ENCODE data around the gene LTBP1. TPM values are rescaled to one million over a fixed set of nuclear protein-coding genes. Genes with fewer than 3 reads are reported as not detected.

LTBP1 gene, protein sequence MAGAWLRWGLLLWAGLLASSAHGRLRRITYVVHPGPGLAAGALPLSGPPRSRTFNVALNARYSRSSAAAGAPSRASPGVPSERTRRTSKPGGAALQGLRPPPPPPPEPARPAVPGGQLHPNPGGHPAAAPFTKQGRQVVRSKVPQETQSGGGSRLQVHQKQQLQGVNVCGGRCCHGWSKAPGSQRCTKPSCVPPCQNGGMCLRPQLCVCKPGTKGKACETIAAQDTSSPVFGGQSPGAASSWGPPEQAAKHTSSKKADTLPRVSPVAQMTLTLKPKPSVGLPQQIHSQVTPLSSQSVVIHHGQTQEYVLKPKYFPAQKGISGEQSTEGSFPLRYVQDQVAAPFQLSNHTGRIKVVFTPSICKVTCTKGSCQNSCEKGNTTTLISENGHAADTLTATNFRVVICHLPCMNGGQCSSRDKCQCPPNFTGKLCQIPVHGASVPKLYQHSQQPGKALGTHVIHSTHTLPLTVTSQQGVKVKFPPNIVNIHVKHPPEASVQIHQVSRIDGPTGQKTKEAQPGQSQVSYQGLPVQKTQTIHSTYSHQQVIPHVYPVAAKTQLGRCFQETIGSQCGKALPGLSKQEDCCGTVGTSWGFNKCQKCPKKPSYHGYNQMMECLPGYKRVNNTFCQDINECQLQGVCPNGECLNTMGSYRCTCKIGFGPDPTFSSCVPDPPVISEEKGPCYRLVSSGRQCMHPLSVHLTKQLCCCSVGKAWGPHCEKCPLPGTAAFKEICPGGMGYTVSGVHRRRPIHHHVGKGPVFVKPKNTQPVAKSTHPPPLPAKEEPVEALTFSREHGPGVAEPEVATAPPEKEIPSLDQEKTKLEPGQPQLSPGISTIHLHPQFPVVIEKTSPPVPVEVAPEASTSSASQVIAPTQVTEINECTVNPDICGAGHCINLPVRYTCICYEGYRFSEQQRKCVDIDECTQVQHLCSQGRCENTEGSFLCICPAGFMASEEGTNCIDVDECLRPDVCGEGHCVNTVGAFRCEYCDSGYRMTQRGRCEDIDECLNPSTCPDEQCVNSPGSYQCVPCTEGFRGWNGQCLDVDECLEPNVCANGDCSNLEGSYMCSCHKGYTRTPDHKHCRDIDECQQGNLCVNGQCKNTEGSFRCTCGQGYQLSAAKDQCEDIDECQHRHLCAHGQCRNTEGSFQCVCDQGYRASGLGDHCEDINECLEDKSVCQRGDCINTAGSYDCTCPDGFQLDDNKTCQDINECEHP (N-terminal part only)
- polyA plus RNA-seq (2012; ENCODE audit: missing spikeins) = 0.34 TPM

DNA sequence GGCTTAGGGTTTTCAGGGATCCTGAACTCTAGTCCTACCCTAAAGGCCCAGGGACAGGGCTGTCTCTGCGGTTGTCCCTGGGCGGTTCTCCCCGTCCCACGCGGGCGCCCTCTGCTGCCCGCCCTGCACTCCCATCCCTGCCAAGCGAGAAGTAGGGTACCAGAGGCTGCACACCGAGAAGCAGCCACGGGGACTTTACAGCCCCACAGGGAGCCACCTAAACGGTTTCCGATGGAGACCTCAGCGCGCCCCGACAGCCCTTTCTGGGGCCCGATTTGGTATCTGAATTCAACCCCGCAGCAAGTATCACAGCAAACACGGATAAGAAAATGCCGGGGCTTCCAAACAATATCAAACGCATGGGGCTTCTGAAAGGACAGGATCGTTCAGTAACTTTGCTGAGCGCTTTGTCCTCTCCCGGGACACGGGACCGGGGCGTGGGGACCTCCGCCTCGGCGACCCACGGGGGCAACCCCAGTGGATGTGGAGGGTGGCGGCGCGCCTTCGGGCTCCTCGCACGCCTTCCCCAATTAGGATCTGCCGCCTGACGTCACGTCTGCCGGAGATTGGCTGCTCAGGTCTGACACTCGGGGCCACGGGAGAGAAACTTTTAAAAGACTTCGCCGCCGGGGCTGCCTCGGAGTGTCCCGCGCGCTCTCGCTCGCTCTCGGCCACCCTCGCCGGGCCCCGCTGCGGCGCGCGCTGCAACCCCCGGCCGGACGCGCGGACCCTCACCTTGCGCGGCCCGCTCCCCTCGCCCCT lies at the start of gene LTBP1:
Gene LTBP1, plus strand, starts transcription at position 640 of the 762 bp plus-strand sequence. CDS start 372 bp downstream, outside the sequence.
- no peak for TF ChIP-seq POLR2A (IDR thresholded peaks at IDR 0.05; ENCODE audit: low read depth, low read length)
- TF ChIP-seq TAF1 (IDR thresholded peaks at IDR 0.05; ENCODE audit: borderline replicate concordance, low read depth, low read length) = no peak
- TF ChIP-seq POLR2AphosphoS5 (IDR thresholded peaks at IDR 0.05; ENCODE audit: low read depth, low read length) = no peak
- peak; percentile 60 for DNase-seq (ENCODE audit: insufficient read length)
- FAIRE-seq = peak; percentile 14

DNA sequence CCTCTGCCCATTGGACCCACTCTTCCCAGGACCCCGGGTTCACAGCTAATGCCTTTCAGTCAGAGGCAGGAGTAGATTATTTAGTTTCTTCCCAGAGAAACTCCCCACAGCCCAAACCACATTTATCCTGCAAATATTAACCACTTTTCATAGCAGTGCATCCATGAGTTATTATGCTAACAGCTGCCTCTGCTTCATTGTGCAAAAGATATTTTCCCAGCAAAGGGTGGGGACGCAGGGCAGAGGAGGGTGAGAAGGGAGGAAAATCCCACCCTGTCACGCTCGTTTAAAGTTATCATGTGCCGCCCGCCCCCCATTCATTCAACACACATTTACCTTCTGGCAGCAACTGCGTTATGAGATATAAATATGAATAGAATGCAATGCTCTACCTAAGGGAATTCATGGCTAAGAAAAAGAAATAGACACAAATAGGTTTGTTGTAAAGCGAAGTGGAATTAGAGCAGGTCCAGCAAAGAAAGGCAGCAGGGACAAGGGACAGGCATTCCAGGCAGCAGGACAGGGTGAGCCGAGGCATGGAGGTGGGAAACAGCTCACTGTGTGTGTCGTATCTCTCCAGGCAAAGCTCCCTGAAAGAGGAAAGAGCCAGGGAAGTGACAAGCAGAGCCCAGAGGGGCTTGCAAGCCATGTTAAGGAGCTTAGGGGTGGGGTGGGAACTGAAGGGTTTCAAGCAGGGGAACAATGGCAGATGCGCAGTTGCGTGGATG lies 46.3 kb upstream of the LTBP1 start:
- TF ChIP-seq POLR2A (IDR thresholded peaks at IDR 0.05; ENCODE audit: low read depth, low read length) = no peak
- TF ChIP-seq POLR2AphosphoS5 (IDR thresholded peaks at IDR 0.05; ENCODE audit: low read depth, low read length) = no peak
- TF ChIP-seq TAF1 (IDR thresholded peaks at IDR 0.05; ENCODE audit: borderline replicate concordance, low read depth, low read length) = no peak
- FAIRE-seq = no peak

DNA sequence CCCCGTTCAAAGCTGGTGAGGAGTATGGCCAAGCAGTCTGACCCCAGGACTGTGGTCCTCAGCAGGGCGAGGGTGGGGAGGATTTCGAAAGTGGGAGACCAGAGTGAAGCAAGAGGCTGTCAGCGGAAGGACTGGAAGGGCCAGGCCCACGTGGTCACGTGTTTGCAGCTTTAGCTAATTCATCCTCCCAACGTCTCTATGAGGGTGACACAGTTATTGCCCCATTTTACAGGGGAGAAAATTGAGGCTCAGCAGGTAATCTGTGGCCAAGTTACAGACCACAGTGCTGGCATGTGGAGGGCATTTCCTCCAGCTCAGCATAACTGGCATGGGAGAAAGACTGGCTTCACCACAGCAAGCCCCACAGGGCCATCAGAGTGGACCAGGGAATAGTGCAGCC lies 45.4 kb upstream of the LTBP1 start:
- TF ChIP-seq POLR2A (IDR thresholded peaks at IDR 0.05; ENCODE audit: low read depth, low read length) (no peak), TAF1 (IDR thresholded peaks at IDR 0.05; ENCODE audit: borderline replicate concordance, low read depth, low read length) (no peak), POLR2AphosphoS5 (IDR thresholded peaks at IDR 0.05; ENCODE audit: low read depth, low read length) (no peak)
- no peak for DNase-seq (ENCODE audit: insufficient read length)
- no peak for FAIRE-seq

More for the DNA sequence above, 46.3 kb upstream of the LTBP1 start:
- no peak for DNase-seq (ENCODE audit: insufficient read length)

DNA sequence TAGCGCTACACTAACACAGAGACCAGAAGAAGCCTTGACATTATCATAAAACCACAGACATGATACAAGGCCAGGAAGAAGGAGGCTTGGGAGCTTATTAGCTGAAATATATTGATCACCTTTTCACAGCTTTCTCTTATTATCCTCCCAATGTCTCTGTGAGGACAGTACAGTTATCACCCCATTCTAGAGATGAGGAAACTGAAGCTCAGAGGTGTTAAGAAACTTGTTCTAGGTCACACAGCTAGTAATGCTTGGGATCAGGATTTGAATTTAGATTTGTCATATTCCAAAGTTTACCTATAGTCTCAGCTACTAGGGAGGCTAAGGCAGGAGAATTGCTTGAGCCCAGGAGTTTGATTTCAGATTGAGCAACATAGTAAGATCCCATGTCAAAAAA lies 44.6 kb upstream of the LTBP1 start:
- TF ChIP-seq POLR2AphosphoS5 (IDR thresholded peaks at IDR 0.05; ENCODE audit: low read depth, low read length) = no peak
- no peak for TF ChIP-seq POLR2A (IDR thresholded peaks at IDR 0.05; ENCODE audit: low read depth, low read length)
- TF ChIP-seq TAF1 (IDR thresholded peaks at IDR 0.05; ENCODE audit: borderline replicate concordance, low read depth, low read length) = no peak
- no peak for DNase-seq (ENCODE audit: insufficient read length)
- no peak for FAIRE-seq

DNA sequence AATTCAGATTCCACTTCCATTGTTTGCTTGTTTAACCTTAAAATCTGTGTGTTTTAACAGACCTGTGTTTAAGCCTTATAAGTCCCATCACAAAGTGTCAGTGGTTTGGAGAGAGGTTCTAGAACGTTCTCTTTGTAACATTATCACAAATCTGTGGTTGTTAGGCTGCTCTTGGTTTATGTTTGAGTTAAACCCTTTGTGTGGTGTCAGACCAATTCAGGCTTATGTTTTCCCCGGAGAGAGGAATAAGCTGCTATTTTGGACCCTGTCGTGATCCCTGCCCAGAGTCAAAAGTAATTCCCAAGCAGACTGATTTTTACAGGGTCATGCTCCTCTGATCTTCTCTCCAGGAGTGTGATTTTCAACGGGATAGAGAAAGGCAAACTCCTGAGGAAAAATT lies 43.8 kb upstream of the LTBP1 start:
- TF ChIP-seq TAF1 (IDR thresholded peaks at IDR 0.05; ENCODE audit: borderline replicate concordance, low read depth, low read length) = no peak
- TF ChIP-seq POLR2A (IDR thresholded peaks at IDR 0.05; ENCODE audit: low read depth, low read length) = no peak
- TF ChIP-seq POLR2AphosphoS5 (IDR thresholded peaks at IDR 0.05; ENCODE audit: low read depth, low read length) = no peak
- FAIRE-seq (no peak), DNase-seq (ENCODE audit: insufficient read length) (no peak)

DNA sequence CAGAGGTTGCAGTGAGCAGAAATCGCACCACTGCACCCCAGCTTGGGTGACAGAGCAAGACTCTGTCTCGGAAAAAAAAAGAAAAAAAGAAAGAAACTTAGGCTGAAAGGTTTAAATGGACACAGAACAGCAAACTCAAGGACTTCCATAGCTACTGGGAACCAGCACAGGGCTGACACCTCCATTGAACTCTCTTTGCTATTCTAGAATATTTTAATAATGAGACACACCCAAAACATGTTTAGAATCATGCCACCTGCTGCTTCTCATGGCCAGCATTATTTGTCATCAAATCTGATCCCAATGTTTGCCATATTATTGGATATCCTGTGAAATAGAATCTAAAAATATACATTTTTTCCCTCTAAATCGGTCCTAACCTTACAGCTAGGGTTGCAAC lies 42.7 kb upstream of the LTBP1 start:
- FAIRE-seq = no peak
- no peak for TF ChIP-seq TAF1 (IDR thresholded peaks at IDR 0.05; ENCODE audit: borderline replicate concordance, low read depth, low read length)
- TF ChIP-seq POLR2A (IDR thresholded peaks at IDR 0.05; ENCODE audit: low read depth, low read length) = no peak
- no peak for TF ChIP-seq POLR2AphosphoS5 (IDR thresholded peaks at IDR 0.05; ENCODE audit: low read depth, low read length)
- DNase-seq (ENCODE audit: insufficient read length) = no peak

DNA sequence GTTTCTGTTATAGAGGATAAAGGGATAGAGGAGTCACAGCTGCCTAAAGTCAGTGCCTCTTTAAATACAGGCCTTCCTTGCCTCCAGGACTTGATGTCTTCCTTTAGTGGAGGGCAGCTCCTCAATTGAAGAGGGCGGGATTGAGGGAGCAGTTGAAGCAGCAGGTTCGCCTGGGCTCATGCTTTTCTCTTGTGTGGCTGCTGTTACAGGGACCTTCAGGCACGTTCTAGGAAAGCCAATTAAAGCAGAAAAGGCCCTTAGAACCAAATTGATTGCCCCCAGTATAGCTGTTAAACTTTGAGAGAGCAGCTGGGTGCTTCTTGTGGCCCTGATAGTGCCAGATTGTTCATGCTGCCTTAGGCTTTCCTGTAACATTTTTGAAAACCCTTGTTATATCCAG lies 42.0 kb upstream of the LTBP1 start:
- TF ChIP-seq POLR2AphosphoS5 (IDR thresholded peaks at IDR 0.05; ENCODE audit: low read depth, low read length) (no peak), POLR2A (IDR thresholded peaks at IDR 0.05; ENCODE audit: low read depth, low read length) (no peak), TAF1 (IDR thresholded peaks at IDR 0.05; ENCODE audit: borderline replicate concordance, low read depth, low read length) (no peak)
- DNase-seq (ENCODE audit: insufficient read length) (no peak), FAIRE-seq (no peak)

DNA sequence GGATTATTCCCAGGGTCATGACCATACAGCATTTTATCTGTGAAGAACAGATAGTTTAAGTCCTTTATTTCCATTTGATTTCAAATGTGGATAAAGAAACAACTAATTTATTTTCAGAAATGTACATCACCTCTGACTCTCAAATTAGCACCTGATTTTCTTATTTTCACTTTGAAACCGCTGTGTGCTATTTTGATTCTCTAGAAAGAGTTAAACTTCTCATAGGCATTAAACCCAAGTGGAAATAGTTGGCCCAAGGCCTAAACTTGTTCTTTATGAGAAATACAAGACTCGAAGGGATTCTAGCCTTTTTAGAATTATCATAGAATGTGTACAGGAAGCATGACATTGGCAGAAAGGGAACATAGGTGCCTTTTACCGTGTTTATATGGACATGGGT lies 41.5 kb upstream of the LTBP1 start:
- TF ChIP-seq TAF1 (IDR thresholded peaks at IDR 0.05; ENCODE audit: borderline replicate concordance, low read depth, low read length) (no peak), POLR2AphosphoS5 (IDR thresholded peaks at IDR 0.05; ENCODE audit: low read depth, low read length) (no peak)
- FAIRE-seq (no peak), DNase-seq (ENCODE audit: insufficient read length) (no peak)

DNA sequence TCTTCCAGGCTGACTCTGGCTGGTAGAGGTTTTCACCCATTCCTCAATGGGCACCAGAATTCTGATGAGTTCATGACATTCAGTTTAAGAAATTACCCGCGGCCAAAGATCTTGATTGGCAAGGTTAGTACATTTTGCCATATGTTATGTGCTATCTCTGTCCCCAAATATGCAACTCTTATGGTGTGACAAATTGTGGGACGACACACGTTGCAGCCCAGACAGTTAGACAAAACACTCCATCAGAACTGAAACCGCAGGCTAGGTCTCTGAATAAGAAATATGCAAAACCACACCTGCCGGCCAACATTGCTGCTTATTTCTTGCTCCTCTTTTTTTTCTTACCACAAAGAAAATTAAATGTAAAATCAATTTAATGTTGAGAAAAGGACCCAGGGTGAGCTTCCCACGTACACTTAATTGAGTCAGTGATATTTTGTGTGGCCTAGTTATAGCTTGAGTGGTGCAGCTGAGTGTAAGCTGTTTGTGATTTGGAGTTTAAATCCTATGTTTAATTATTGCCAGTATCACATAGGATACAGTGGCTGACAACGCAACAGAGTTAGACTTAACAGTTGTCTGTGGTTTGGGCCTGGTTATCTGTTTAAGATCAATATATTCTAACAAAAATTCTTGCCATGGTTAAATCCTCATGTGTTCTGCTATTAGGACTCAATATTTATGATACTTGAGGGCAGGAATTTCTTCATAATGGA lies 35.7 kb upstream of the LTBP1 start:
- TF ChIP-seq POLR2AphosphoS5 (IDR thresholded peaks at IDR 0.05; ENCODE audit: low read depth, low read length) (no peak), TAF1 (IDR thresholded peaks at IDR 0.05; ENCODE audit: borderline replicate concordance, low read depth, low read length) (no peak), POLR2A (IDR thresholded peaks at IDR 0.05; ENCODE audit: low read depth, low read length) (no peak)
- FAIRE-seq (peak; percentile 74), DNase-seq (ENCODE audit: insufficient read length) (no peak)

All from GM12892 (cell line).